Erythroblast (primary cell): ENCODE results near the gene NOSIP.

ENCODE experiments used
- DNase-seq, 2 experiments: peaks; one replicate each; lab custom pipeline; 2025; lab: John Stamatoyannopoulos, UW
- GATA1 ChIP-seq: IDR thresholded peaks from 2 replicates; pipeline ENCODE4 v1.6.1; 2011; ENCODE audit warnings: low read depth, mild to moderate bottlenecking, control low read depth, low read length, moderate library complexity
- POLR2A ChIP-seq: IDR thresholded peaks from 2 replicates; pipeline ENCODE4 v1.6.1; 2011; ENCODE audit warnings: mild to moderate bottlenecking, low read length

The NOSIP gene

DNA sequence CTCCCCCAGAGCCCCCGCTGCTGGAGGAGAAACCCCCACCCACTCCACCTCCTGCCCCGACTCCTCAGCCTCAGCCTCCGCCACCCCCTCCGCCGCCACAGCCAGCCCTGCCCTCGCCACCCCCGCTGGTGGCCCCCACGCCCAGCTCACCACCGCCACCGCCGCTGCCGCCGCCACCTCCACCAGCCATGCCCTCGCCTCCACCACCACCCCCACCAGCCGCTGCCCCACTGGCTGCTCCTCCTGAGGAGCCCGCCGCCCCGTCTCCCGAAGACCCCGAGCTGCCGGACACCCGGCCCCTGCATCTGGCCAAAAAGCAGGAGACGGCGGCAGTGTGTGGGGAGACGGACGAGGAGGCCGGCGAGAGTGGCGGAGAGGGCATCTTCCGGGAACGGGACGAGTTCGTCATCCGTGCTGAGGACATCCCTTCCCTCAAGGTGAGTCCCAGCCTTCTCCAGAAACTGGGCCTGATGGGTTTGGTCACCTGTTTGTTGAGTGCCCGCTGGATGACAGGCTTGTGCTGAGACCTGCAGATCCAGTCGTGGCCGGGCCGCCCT lies 21.2 kb upstream of the NOSIP start:
- TF ChIP-seq POLR2A = no peak
- TF ChIP-seq GATA1 = no peak
- no peak for DNase-seq

DNA sequence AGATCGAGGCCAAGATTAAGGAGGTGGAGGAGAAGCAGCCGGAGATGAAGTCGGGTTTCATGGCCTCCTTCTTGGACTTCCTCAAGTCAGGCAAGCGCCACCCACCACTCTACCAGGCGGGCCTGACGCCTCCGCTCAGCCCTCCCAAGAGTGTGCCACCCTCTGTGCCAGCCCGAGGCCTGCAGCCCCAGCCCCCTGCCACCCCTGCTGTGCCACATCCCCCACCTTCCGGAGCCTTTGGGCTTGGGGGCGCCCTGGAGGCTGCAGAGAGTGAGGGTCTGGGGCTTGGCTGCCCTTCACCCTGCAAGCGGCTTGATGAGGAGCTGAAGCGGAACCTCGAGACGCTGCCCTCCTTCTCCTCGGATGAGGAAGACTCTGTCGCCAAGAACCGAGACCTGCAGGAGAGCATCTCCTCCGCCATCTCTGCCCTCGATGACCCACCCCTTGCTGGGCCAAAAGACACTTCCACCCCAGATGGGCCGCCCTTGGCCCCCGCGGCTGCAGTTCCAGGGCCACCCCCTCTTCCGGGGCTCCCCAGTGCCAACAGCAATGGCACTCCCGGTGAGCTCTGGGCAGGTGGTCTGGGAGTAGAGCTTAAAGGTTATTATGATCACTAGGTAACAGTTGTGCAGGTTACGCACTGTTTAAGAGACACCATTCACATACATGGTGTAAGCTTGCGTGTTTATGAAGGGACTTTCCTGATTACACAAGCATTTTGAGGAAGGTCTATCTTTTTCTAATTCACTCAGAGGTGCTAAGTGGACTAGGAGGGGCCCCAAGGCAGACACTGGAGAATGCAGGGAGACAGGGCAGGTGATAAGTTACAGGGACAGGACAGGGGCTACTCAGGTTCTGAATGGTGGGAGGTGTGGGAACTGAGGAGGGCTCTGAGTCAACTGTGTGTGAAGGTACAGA lies 19.3 kb upstream of the NOSIP start:
- TF ChIP-seq GATA1 (no peak), POLR2A (no peak)
- DNase-seq = no peak

DNA sequence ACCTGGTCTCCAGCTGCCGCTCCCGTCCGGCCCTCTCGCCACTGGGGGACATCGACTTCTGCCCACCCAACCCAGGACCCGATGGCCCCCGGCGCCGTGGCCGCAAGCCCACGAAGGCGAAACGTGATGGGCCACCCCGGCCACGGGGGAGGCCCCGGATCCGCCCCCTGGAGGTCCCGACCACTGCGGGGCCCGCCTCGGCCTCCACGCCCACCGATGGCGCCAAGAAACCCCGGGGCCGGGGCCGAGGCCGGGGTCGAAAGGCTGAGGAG lies 17.3 kb upstream of the NOSIP start:
- TF ChIP-seq GATA1 (no peak), POLR2A (no peak)
- DNase-seq = no peak

DNA sequence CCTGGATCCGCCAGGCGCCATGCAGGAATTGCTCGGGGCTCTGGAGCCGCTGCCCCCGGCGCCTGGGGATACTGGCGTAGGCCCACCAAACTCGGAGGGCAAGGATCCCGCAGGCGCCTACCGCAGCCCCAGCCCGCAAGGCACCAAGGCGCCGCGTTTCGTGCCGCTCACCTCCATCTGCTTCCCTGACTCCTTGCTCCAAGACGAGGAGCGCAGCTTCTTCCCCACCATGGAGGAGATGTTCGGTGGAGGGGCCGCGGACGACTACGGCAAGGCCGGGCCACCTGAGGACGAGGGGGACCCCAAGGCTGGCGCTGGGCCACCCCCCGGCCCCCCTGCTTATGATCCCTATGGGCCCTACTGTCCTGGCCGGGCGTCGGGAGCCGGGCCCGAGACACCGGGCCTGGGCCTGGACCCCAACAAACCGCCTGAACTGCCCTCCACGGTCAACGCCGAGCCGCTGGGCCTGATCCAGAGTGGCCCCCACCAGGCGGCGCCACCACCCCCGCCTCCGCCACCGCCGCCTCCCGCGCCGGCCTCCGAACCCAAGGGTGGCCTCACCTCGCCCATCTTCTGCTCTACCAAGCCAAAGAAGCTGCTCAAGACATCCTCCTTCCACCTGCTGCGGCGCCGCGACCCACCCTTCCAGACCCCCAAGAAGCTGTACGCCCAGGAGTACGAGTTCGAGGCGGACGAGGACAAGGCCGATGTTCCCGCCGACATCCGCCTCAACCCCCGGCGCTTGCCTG lies 16.8 kb upstream of the NOSIP start:
- no peak for DNase-seq
- TF ChIP-seq GATA1 = no peak
- no peak for TF ChIP-seq POLR2A

DNA sequence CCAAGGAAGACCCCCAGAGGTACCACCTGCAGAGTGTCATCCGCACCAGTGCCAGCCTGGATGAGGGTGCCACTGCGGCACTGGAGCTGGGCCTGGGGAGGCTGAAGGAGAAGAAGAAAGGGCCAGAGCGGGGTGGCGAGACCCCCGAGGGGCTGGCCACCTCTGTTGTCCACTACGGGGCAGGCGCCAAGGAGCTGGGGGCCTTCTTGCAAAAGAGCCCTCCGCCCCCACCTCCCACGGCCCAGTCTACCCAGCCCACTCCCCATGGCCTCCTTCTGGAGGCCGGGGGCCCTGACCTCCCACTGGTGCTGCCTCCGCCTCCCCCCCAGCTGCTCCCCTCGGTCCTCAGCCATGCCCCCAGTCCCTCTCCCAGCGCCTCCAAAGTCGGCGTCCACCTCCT lies 16.1 kb upstream of the NOSIP start:
- DNase-seq = no peak
- TF ChIP-seq POLR2A = no peak
- TF ChIP-seq GATA1 = no peak

DNA sequence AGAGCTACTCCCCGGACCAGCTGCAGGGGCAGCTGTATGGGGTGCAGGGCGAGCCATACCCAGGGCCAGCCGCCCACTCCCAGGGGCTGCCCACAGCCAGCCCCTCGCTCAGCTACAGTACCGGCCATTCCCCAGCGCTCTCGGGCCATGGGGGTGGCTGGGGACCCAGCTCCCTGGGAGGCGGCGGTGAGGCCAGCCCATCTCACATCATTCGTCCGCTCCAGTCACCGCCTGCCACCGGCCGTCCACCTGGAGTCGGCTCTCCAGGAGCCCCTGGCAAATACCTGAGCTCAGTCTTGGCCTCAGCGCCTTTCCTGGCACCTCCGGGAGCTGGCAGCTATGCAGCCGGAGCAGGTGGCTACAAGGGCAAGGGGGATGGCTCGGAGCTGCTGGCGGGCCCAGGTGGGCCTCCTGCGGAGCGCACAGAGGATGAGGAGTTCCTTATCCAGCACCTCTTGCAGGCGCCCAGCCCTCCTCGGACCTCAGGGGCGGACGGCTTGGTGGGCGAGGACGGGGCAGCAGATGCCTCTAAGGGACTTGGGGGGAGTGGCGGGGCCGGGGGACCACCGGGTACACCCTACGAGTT lies 15.6 kb upstream of the NOSIP start:
- no peak for DNase-seq
- TF ChIP-seq GATA1 = no peak
- no peak for TF ChIP-seq POLR2A

DNA sequence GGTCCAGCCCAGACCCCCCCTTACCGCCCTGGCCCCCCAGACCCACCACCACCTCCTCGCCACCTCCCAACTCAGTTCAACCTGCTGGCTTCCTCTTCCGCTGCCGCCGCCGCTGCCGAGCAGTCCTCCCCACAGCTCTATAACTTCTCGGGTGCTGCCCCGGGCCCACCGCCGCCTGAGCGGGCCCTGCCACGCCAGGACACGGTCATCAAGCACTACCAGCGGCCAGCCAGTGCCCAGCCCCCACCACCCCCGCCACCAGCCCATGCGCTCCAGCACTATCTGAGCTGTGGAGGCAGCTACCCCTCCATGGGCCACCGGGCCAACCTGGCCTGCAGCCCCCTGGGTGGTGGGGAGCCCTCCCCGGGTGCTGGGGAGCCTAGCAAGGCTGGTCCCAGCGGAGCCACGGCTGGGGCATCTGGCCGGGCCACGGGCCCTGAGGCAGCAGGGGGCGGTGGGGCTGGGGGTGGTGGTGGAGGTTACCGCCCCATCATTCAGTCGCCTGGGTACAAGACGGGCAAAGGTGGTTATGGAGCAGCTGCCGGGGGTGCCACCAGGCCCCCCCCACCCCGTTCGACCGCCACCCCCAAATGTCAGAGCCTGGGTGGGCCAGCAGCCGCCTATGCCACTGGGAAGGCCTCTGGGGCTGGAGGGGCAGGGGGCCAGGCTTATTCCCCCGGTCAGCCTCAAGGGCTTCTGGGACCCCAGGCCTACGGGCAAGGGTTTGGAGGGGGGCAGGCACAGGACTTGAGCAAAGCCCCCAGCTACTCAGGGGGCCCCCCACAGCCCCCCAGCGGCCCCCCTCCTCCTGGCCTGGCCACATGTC lies 14.8 kb upstream of the NOSIP start:
- TF ChIP-seq POLR2A = no peak
- DNase-seq = no peak

DNA sequence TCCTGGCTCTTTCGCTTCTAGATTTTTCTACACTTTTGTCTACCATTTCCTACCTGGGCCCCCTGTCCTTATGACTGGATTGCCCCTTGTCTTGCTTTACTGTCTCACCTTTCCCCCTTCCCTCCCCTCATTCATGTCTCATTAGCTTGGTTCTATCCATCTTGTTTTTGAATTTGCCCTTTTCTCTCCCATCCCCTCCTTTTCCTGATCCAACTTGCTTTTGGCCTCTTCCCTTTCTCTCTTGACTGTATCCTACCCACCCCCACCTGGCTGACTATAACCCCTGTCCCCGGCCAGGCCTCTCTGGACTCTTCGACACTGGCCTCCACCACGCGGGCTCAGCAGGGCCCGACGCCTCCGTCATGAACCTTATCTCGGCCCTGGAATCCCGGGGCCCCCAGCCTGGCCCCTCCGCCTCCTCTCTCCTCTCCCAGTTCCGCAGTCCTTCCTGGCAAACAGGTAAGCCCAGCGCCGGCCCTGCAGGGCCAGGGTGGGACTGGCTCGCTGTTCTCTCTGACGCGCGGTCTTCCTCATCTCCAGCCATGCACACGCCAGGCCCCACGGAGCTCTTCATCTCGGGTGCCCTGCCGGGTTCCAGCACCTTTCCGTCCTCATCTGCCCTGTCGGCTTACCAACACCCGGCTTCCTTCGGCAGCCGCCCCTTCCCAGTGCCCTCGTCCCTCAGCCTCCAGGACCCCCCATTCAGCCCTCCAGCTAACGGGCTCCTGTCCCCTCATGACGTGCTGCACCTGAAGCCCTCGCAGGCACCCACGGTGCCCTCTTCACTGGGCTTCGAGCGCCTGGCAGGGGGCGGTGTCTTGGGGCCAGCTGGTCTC lies 14.0 kb upstream of the NOSIP start:
- no peak for TF ChIP-seq GATA1
- TF ChIP-seq POLR2A = no peak
- no peak for DNase-seq

DNA sequence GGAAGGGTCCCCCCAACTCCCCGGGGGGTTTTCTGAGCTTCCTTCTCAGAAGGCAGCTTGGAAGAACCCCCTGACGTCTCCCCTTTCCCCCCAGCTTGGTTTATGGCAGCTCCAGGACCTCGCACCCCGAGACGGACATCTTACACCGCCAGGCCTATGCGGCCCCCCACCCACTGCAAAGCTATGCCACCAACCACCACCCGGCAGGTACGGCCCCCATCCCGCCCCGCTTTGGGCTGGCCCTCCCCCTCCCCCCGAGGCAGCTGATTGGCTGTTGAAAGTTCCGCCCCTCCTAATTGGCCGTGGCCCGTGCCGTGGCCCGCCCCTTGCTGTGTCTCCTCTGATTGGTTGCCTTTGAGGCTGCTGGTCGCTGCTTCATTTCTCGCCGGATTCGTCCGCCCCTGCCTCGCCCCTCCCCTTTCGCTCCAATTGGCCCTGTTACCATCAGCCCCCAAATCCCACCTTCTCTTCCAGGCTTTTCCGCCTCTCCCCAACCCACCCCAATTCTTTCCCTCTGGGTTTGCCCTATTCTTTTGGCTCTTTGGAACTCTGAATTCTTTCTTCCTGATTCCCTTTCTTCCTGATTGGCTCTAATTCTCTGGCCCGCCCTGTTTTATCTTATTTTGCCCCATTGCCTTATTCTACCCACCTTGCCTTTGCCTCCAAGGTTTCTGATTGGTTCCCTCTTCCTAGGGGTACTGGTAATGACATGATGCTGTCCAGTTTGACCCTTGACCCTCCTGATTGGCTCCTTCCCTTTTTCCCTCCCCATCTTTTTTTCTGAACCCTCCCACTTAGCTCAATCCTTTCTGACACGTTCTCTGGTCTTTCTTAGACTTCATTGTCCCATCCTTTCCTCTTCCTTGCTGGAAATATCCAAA lies 13.1 kb upstream of the NOSIP start:
- DNase-seq = peak; percentile 94 to 95
- TF ChIP-seq POLR2A = no peak

DNA sequence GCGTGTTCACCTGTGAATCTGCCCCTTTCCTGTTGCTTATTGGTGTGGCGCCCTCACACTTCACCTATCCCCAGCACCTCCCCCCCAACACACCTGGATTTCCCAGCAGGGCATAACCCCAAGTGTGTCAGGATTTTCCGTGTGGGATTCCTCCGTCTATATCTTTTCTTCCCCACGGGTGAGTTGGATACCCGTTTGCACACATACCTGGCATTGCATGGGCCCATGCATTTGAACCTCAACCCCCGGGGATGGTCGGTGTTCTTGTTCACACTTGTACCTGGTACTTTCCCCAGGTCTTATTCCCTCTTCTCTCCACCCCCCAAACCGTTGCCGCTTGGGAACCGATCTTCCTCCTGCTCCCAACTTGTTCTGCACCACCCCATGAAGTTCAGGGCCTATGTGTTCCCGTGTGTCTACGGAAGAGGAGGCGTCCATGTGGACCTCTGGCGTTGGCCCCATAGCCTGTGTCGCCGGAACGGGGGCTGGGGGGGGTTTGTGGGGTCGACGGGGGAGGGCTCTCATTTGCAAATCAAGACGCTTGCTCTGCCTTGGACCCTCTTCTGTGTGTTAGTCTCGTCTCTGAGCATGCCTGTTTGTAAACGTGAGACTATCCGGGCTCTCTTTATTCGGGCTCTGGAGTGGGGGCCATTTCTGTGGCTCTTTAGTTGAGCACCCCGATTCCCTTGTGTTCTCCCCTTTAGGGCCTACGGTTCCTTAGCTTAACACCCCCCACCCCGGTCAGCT lies 12.3 kb upstream of the NOSIP start:
- no peak for TF ChIP-seq POLR2A
- TF ChIP-seq GATA1 = no peak
- peak in 1 of 2 experiments; percentile 60 for DNase-seq

DNA sequence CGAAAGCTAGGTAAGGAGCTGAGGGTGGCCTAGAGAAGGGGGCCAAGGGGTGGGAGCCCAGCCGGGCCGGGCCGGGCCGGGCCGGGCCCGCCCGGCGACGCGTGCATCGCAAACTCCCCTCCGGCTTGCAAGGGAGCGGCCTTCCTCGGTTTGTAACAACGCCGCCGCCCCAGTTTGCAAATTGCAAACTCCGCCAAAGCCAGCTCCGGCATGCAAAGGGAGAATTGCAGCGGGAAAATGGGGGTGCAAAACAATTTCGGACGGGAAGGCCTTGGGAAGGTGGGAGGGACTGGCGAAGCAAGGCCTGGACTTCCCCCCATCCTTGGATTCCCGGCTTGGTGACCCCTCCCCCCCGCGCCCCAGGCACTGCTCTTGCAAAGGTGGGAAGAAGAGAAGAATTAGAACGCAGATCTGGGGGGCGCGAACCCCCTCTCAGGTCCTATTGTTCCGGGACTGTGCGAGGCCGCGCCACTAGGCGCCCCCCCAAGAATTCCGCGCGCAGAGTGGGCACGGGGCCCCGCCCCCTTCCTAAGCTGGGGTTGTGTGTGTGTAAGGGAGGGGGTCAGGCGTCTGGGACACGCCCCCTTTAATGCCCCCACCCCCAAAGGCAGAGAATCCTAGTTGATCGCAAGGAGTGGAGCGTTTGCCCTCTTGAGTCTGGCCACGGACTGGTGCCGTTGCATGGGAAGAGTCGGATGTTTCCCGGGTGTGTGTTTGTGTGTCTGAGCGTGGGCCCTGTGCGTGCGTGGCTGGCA lies 11.6 kb upstream of the NOSIP start:
- TF ChIP-seq GATA1 (no peak), POLR2A (no peak)
- DNase-seq = peak; percentile 77 to 80
